Endothelial cell of umbilical vein (primary cell): ENCODE results near the gene PARP9. TPM values are rescaled to one million over a fixed set of nuclear protein-coding genes. Genes with fewer than 3 reads are reported as not detected.

ENCODE experiments used
- BruUV-seq: library from RNA; stranded (reverse); fragments of 400-500 nt; replicated peaks from 2 replicates; lab custom pipeline; 2021; lab: Mats Ljungman, UMichigan
- CTCF ChIA-PET: fragments of 300-600, 350-600 bp; sonication (Branson Sonifier 250); formaldehyde crosslinking; loops from one replicate; lab custom pipeline; 2021; ENCODE audit warnings: antibody characterized with exemption, inconsistent platforms; lab: Charles Lee
- POLR2A ChIA-PET: fragments of 300-600, 350-600 bp; sonication (Branson Sonifier 250); formaldehyde crosslinking; loops from one replicate; lab custom pipeline; 2021; ENCODE audit warnings: antibody characterized with exemption, inconsistent platforms; lab: Charles Lee
- DNase-seq: peaks from one replicate; pipeline ENCODE4 v3.0.0-alpha.2; 2011; ENCODE audit warnings: low read depth, low spot score
- FAIRE-seq: peaks from 2 replicates; lab custom pipeline; 2011; peaks lifted over from hg19 to GRCh38; lab: Jason Lieb, UNC
- H2AFZ ChIP-seq: 2 replicates; pipeline ENCODE4 v1.6.0; 2012; ENCODE audit warnings: low read depth, low read length, control low read depth, inconsistent platforms
- H3K27ac ChIP-seq: 2 replicates; pipeline ENCODE4 v1.5.1; 2011; ENCODE audit warnings: low read depth, mild to moderate bottlenecking, control low read depth, low read length, moderate library complexity; ENCODE audit not compliant: insufficient read depth
- H3K27me3 ChIP-seq, 2 experiments: 2 replicates each; pipeline versions ENCODE4 v1.6.0 to v1.6.1; 2011; ENCODE audit warnings: low read length in 2 of 2, mixed read lengths in 1 of 2; ENCODE audit not compliant: control insufficient read depth in 2 of 2, insufficient read depth in 2 of 2
- H3K36me3 ChIP-seq, 2 experiments: 2 replicates in 1 of 2; 3 replicates in 1 of 2; pipeline ENCODE4 v1.5.1; 2011; ENCODE audit warnings: low read length in 2 of 2, mild to moderate bottlenecking in 1 of 2, moderate library complexity in 1 of 2; ENCODE audit not compliant: control insufficient read depth in 2 of 2, insufficient read depth in 2 of 2; ENCODE audit errors: extremely low read depth in 1 of 2
- H3K4me1 ChIP-seq: 3 replicates; pipeline ENCODE4 v1.5.1; 2011; ENCODE audit warnings: mild to moderate bottlenecking, low read length; ENCODE audit not compliant: control insufficient read depth, insufficient read depth; ENCODE audit errors: extremely low read depth
- H3K4me2 ChIP-seq: 2 replicates; pipeline ENCODE4 v1.6.1; 2011; ENCODE audit warnings: low read length, control low read depth, mixed read lengths; ENCODE audit not compliant: insufficient read depth
- H3K4me3 ChIP-seq, 3 experiments: fragments of 200-600 bp in 1 of 3; sonication (generic), shearing (Covaris generic) in 1 of 3; replicated peaks in 1 of 3; 2 replicates each; pipeline ENCODE4 v1.5.1; 2011 to 2016; ENCODE audit warnings: control low read depth in 3 of 3, low read length in 3 of 3, mild to moderate bottlenecking in 2 of 3, inconsistent platforms in 1 of 3, low read depth in 1 of 3, moderate library complexity in 1 of 3; ENCODE audit not compliant: insufficient read depth in 1 of 3
- H3K79me2 ChIP-seq: 2 replicates; pipeline ENCODE4 v1.6.0; 2012; ENCODE audit warnings: low read length, inconsistent platforms; ENCODE audit not compliant: control insufficient read depth, insufficient read depth
- H3K9ac ChIP-seq: replicated peaks from 2 replicates; pipeline ENCODE3; 2011; ENCODE audit warnings: low read length, control low read depth; ENCODE audit not compliant: insufficient read depth; ENCODE audit errors: extremely low read depth
- H3K9me1 ChIP-seq: replicated peaks from 3 replicates; pipeline ENCODE4 v1.6.0; 2011; ENCODE audit warnings: mild to moderate bottlenecking, low read length; ENCODE audit not compliant: control insufficient read depth, insufficient read depth; ENCODE audit errors: extremely low read depth
- H3K9me3 ChIP-seq: replicated peaks from 2 replicates; pipeline ENCODE4 v1.5.1; 2012; ENCODE audit warnings: low read length, inconsistent platforms; ENCODE audit not compliant: control insufficient read depth, insufficient read depth
- H4K20me1 ChIP-seq: replicated peaks from 2 replicates; pipeline ENCODE3; 2011; ENCODE audit warnings: mild to moderate bottlenecking, low read length; ENCODE audit not compliant: control insufficient read depth, insufficient read depth; ENCODE audit errors: extremely low read depth
- FOS ChIP-seq: IDR thresholded peaks from 2 replicates; pipeline ENCODE4 v1.6.1; 2011; ENCODE audit warnings: mild to moderate bottlenecking, low read length, moderate library complexity, borderline replicate concordance; ENCODE audit not compliant: insufficient read depth
- GATA2 ChIP-seq: IDR thresholded peaks from 2 replicates; pipeline ENCODE4 v1.7.0; 2011; ENCODE audit warnings: low read depth, mild to moderate bottlenecking, moderate library complexity, mixed read lengths, low read length; ENCODE audit not compliant: insufficient read length, insufficient read depth
- JUN ChIP-seq: IDR thresholded peaks from 2 replicates; pipeline ENCODE4 v1.6.1; 2011; ENCODE audit warnings: borderline replicate concordance, low read depth; ENCODE audit not compliant: insufficient read length, insufficient read depth
- MYC ChIP-seq: IDR thresholded peaks from one replicate; pipeline ENCODE4 v1.6.1; 2011; ENCODE audit warnings: mild to moderate bottlenecking, low read depth, low read length
- POLR2AphosphoS5 ChIP-seq: IDR thresholded peaks from 2 replicates; pipeline ENCODE4 v1.6.1; 2012; ENCODE audit warnings: low read depth, mild to moderate bottlenecking, control low read depth, low read length, moderate library complexity; ENCODE audit not compliant: insufficient read depth
- dilution Hi-C: fragments of 300-500 bp; cut with MboI; formaldehyde crosslinking; loops from one replicate; pipeline ENCODE4 v1.15.0; 2019; ENCODE audit warnings: low sequenced_read_pairs; ENCODE audit not compliant: extremely low pct_ligation_motif_present
- intact Hi-C: fragments of 100-400 bp; cut with micrococcal nuclease; formaldehyde crosslinking; loops from one replicate; pipeline ENCODE4 v1.10.0; 2022
- polyA plus RNA-seq, 4 experiments: library from polyadenylated mRNA; depleted of rRNA in 3 of 4; stranded (reverse) in 3 of 4; unstranded in 1 of 4; fragments of >200 nt; gene quantifications; 2 replicates each; pipeline versions ENCODE4 v1.2.1 to v1.2.3, GENCODE V29; 2011 to 2012; ENCODE audit warnings: missing spikeins in 1 of 4
- total RNA-seq: library from RNA; stranded (reverse); gene quantifications from 2 replicates; pipeline ENCODE4 v1.2.3, GENCODE V29; 2021
- TF ChIP-seq, protein P1 (sequence below), 2 donors: IDR thresholded peaks; 1 replicate in 1 of 2; 2 replicates in 1 of 2; pipeline ENCODE4 v1.5.1; 2011; ENCODE audit warnings: low read length in 2 of 2, mild to moderate bottlenecking in 2 of 2, moderate library complexity in 2 of 2, control low read depth in 1 of 2, inconsistent platforms in 1 of 2, low read depth in 1 of 2; ENCODE audit not compliant: insufficient read depth in 1 of 2; ENCODE audit errors: extremely low read depth in 1 of 2
- TF ChIP-seq, protein P2 (sequence below): IDR thresholded peaks from 2 replicates; pipeline ENCODE4 v1.6.1; 2011; ENCODE audit not compliant: insufficient read depth, insufficient read length

PARP9 gene
- total and polyA plus RNA-seq, 2 donors (not counting 3 experiments of a cell fraction or from before 2014, with no cell fraction given), result 10.1 to 12.5 TPM

DNA sequence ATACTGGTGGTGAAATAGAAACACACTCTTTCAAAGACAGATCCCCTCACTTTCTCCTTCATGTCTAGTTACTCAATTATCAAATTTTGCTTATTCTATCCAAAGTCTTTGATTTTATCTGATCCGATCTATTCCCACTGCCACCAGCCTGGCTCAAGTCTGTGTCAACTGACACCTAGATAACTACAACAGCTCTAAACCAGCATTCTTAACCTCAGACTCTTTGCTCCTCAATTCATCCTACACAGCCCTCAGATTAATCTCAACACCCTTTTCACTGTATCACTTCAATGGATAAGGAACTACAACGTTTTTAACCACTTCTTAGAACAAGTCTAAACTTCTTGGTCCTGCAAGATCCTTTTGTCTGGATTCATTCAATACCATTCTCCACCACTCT lies 58.4 kb downstream of the PARP9 start:
- H3K27me3 ChIP-seq, result no peaks in the 10 kb centered on the region
- H3K79me2 ChIP-seq, result peaks cover 100% of the 10 kb centered on the region
- dilution Hi-C loops, result no loop called here
- no TSS peak for BruUV-seq
- H3K4me1 ChIP-seq, result no peaks in the 10 kb centered on the region
- intact Hi-C loops, result no loop called here
- H3K36me3 ChIP-seq, result no peaks in the 10 kb centered on the region
- peaks cover 27% of the 10 kb centered on the region for H4K20me1 ChIP-seq
- H3K9me3 ChIP-seq, result no peaks in the 10 kb centered on the region
- H3K9ac ChIP-seq, result no peak overlapping the region
- no peak overlapping the region for H2AFZ ChIP-seq
- ChIA-PET CTCF (interaction anchor here (1.7 kb wide), 1 partner anchor 122 kb away, joined by 3 read pairs; the partner anchor contains the start of gene FAM162A), POLR2A (no interaction called here)
- TF ChIP-seq POLR2AphosphoS5 (no peak), FOS (no peak), MYC (no peak), GATA2 (no peak), JUN (no peak)
- TF ChIP-seq, protein P1, sequence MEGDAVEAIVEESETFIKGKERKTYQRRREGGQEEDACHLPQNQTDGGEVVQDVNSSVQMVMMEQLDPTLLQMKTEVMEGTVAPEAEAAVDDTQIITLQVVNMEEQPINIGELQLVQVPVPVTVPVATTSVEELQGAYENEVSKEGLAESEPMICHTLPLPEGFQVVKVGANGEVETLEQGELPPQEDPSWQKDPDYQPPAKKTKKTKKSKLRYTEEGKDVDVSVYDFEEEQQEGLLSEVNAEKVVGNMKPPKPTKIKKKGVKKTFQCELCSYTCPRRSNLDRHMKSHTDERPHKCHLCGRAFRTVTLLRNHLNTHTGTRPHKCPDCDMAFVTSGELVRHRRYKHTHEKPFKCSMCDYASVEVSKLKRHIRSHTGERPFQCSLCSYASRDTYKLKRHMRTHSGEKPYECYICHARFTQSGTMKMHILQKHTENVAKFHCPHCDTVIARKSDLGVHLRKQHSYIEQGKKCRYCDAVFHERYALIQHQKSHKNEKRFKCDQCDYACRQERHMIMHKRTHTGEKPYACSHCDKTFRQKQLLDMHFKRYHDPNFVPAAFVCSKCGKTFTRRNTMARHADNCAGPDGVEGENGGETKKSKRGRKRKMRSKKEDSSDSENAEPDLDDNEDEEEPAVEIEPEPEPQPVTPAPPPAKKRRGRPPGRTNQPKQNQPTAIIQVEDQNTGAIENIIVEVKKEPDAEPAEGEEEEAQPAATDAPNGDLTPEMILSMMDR (IDR thresholded peaks at IDR 0.05; ENCODE audit: extremely low read depth in 1 of 2, insufficient read depth in 1 of 2, low read depth in 1 of 2, low read length in 2 of 2), result no peak
- TF ChIP-seq, protein P2, sequence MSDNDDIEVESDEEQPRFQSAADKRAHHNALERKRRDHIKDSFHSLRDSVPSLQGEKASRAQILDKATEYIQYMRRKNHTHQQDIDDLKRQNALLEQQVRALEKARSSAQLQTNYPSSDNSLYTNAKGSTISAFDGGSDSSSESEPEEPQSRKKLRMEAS, result no peak
- DNase-seq (no peak), FAIRE-seq (no peak)
- H3K4me2 ChIP-seq, result no peak overlapping the region
- H3K27ac ChIP-seq, result no peak overlapping the region
- H3K4me3 ChIP-seq, result no peak overlapping the region
- H3K9me1 ChIP-seq, result no peaks in the 10 kb centered on the region
